ENCODE data around the gene MEIS1.

DNA sequence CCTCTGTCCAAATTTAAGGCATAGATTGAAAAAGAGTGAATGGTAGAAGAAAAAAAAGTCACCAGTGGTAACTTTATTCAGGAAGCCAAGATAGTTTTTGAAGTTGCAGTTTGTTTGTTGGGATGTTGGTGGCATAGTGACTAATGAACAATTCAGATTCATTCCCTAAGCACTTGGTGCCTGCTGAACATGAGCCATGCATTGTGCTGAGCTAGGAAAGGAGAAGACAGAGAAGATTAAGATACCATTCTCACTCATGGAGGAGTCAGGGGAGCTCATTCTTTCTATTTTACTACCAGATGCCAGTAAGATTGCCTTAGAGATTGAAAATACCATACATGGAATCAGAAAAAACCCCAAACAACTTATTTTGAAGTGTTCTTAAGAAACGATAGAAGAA lies 25.1 kb downstream of the MEIS1 start:
- no peak for TF ChIP-seq POLR2AphosphoS5 (IDR thresholded peaks at IDR 0.05)
- TF ChIP-seq, protein P1, sequence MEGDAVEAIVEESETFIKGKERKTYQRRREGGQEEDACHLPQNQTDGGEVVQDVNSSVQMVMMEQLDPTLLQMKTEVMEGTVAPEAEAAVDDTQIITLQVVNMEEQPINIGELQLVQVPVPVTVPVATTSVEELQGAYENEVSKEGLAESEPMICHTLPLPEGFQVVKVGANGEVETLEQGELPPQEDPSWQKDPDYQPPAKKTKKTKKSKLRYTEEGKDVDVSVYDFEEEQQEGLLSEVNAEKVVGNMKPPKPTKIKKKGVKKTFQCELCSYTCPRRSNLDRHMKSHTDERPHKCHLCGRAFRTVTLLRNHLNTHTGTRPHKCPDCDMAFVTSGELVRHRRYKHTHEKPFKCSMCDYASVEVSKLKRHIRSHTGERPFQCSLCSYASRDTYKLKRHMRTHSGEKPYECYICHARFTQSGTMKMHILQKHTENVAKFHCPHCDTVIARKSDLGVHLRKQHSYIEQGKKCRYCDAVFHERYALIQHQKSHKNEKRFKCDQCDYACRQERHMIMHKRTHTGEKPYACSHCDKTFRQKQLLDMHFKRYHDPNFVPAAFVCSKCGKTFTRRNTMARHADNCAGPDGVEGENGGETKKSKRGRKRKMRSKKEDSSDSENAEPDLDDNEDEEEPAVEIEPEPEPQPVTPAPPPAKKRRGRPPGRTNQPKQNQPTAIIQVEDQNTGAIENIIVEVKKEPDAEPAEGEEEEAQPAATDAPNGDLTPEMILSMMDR (IDR thresholded peaks at IDR 0.05): no peak
